Fibroblast of skin of left quadriceps (primary cell): ENCODE results near the gene CHAT.

Experiments
- DNase-seq, 2 experiments: peaks; one replicate each; pipeline ENCODE4 v3.0.0-alpha.2; 2013; ENCODE audit warnings: low read depth in 2 of 2

CHAT gene

GRCh38 chr10:49631975-49632374 lies 18.1 kb downstream of the CHAT start:
- no peak for DNase-seq

DNA sequence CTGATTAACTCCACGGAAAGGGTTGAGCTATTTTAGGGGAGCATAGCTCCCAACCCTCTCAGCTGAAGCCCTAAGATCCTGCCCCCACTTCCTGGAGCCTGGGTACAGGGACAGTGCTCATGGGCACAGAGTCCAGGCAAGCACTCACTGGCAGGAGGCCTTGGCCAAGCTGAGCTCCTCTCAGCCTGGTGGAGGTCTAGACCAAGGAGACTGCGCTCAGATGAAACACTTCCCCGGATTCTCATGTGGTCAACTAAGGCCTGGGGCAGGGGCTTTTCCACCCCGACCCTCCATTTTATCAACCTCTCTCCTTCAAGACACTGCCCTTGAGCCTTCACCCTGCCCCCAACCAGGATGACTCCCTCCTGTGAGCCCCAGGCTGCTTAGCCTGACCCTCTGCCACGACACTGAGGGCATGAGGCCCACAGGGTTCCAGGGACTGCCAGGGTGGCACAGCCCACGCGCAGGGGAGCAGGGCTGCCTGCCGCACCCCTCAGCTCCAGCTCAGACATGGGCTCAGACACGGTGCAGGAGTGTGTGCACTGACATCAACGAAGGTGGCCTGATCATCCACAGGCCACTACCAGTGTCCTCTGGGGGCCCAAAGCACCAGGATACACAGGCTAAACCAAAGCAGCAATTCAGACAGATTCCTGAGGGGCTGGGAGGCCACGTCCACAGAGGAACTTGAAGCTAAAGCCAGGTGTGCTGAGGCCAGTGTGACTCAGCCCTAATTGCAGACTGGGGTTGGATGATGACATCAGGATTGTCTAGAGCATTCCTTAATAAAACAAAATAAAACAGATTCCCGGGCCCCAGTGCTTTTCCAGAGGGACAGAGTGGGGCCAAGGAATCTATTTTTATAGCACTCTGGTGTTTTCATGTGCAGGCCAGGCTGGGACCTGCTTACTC lies 18.8 kb downstream of the CHAT start:
- DNase-seq = no peak

DNA sequence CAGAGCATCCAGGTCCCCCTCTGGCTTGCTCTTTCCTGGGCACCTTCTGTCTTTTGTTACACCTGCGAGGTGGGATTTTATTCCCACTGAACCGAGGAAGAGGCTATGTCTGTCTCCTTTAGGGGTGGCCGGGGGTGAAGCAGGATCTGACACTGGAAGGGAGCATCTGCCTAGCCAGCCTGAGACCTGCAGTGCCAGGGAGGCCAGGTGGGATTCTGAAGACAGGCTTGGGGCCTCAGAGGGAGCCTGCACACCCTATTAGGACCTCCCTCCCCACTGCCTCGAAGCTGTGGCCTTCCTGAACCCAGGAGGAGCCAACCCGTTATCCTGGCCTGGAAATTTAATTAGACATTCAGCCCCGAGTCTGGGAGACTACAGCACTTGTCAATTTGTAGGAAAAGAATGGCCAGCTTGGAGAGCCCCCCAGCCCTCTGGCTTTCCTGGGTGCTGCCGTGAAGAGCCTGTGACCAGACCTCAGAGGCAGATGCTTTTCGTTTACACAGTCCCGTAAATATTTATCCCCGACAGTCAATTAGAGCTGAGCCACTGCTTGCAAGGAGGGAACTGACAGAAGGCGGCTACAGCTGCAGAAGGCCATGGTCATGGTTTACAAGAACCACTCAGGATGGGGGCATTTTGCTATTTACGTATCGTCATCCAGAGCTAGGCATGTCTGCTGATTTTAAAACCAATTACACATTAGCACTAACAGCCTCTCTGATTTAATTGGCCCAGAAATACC lies 19.7 kb downstream of the CHAT start:
- DNase-seq = no peak

GRCh38 chr10:49634069-49634660 lies 20.3 kb downstream of the CHAT start:
- DNase-seq = no peak

GRCh38 chr10:49642311-49642710 lies 28.5 kb downstream of the CHAT start:
- no peak for DNase-seq

GRCh38 chr10:49643241-49644034 lies 29.6 kb downstream of the CHAT start:
- no peak for DNase-seq

DNA sequence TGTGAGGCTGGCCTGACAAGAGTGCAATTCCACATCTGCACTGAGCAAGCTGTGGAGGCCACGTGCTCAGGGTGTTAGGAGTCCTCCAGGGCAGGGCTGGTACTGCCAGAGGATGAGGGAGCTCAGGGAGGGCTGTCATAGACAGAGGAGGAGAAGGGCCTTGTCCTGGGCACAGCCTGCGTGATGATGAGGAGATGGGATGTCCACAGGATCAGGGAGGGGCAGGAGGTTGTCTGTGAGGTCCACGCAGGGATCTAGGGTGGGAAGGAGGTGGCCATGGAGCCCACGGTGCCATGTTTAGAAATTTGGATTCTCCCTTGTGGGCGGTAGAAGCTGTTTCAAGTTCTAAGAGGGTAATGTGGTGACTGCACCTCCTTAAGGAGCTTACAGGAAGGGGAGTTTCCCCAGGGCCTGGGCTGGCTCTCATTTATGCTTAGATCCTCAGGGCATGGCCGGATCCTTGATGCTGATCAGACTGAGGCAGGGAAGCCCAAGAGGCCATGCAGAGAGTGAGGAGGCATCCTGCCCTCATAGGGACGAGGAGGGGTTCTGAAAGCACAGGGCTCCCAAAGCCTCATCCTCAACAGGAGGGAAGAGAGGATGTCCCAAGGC lies 30.3 kb downstream of the CHAT start:
- no peak for DNase-seq

DNA sequence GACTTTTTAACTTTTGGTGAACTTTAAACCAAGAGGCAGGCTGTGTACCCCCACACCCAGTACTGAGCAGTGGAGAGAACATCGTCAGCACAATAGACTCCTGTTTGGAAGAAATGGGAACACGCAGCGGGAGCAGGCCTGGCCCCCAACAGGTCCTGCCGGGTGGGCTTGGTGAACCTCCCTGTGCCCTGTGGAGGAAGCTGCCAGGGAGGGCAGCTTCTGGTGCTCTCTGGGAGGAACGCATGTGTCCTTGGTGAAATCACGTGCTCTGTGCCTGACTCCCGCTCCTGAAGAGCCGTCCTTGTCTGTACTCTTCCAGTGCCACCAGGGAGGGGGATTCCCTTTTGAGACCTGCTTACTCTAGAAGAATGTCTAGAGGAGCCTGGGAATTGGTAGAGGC lies 31.6 kb downstream of the CHAT start:
- DNase-seq = no peak

DNA sequence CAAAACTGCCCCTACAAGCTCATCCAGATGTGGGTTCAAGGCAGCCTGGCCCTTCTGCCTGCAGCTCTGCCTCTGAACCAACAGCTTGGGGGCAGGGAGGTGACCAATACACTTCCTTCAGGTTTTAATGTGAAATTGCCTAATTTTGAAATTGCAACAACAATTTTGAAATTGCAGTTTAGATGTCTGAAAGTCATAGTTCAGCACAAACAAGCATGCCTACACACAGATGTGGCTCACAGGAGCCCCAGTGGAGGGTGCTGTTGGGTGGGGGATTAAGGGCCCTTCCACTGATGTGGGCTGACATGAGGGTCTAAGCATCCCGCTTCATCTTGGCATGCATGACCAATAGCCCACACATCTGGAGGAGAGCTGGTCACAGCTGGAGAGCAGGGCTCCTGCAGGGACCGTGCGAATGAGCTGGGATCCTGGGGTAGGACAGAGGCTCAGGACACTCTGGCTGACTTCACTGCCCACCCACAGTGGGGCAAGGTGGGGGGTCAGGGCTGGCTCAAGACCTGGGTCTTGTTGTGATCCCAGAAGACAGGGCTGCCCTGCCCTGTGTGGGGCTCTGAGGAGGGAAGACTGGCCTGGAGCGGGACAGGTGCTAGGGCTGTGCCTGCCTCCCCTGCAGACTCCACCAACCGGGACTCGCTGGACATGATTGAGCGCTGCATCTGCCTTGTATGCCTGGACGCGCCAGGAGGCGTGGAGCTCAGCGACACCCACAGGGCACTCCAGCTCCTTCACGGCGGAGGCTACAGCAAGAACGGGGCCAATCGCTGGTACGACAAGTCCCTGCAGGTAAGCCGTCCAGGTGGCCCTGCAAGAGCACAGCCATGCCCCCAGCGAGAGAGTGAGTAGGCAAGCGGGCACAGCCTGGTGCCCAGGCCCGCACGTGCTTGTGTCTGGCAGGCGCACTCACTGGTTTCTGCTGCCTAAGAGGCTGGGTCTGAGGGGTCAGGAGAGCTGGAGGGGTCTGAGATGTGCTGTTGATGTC lies 32.3 kb downstream of the CHAT start:
- DNase-seq = no peak

- DNase-seq = no peak
Measured at GRCh38 chr10:49647554-49647953, 33.7 kb downstream of the CHAT start.

DNA sequence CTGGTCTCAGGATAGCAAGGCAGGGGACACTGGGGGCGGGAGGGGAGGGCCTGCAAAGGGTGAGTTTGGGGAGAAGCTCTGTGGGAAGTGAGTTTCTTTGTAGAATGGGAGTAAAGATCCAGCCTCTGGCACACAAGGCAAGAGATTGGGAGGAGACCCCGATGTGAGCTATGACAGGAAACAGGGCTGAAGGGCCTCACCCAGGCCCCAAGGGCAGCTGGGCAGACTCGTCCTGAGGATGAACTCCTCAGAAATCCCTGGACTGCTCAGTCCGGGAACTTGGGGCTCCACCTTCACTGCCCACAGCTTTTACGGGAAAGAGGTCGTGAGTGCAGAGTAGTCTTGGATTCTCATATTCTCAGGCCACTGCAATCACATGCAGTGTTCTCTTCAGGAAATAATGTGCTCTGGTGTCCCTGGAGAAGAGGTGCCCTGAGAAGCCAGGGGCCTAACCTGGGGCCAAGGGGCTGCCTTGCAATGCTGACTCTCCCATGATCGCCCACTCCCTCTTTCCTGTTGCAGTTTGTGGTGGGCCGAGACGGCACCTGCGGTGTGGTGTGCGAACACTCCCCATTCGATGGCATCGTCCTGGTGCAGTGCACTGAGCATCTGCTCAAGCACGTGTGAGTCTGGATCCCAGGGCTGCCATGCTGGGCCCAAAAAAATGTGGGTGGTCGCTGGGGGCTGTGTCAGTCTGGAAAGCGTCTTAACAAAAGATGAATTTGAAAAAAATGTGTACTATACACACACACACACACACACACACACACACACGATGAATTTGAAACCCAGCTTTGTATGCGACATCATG lies 34.4 kb downstream of the CHAT start:
- no peak for DNase-seq

DNA sequence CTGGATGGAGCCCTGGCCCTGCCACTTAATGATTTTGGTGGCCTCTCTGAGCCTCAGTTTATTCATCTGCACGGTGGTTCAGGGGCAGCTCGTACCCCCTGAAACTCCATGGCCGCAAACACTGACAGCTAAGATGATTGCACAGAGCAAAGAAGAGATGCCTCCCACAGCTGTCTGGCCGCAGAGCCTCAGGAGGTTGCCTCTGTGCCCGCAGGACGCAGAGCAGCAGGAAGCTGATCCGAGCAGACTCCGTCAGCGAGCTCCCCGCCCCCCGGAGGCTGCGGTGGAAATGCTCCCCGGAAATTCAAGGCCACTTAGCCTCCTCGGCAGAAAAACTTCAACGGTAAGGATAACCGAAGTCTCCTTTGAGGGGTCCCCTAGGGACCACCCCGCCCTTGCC lies 35.5 kb downstream of the CHAT start:
- no peak for DNase-seq

DNA sequence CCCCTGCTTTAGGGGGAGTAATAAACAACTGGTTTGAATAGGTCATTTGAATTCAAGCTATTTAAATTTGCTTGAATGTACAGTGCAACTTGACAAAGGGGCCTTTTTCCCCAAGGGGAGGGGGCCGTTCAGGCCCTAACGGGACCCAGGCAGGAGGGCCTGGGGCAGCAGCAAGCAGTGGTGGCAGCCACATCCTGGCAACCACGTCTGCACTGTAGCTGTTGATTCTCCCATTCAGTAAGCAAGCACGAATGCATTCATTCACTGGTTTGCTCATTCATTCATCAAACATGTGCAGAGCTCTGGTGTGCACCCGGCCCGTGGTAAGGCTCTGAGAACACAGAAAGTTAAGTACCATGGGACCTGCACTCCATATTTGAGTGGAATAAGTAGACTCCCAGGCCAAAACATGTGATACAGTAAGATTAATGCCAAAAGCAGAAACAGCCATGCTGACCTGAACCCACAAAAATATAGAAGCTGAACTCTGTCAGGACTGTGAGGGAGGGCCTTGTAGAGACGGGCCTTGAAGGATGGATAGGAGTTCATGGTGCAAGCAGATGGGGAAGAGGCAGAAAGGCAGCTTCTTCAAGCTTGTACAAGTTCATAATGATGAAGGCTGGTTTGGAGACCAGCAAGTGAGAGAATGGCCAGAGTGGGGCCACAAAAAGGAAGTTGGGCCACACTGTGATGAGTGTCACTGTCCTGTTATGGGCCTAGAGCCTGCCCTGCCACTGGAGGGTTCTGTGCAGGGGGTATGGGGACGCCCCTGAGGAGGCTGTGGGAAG lies 36.3 kb downstream of the CHAT start:
- no peak for DNase-seq

DNA sequence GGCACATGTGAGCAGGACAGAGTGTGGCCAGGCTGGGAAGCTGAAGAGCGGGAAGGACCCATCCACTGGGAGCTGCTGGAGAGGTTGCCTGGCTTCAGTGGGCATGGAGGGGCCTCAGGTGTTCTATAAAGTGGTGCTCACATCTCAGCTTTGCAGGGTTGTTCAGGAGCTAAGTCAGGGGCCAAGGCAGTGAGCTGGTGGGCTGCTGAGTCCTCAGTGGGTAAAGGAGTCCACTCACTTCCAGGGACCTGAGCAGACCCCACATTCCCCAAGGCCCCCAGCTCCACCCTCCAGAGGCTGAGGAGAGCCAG lies 36.8 kb downstream of the CHAT start:
- DNase-seq = no peak

DNA sequence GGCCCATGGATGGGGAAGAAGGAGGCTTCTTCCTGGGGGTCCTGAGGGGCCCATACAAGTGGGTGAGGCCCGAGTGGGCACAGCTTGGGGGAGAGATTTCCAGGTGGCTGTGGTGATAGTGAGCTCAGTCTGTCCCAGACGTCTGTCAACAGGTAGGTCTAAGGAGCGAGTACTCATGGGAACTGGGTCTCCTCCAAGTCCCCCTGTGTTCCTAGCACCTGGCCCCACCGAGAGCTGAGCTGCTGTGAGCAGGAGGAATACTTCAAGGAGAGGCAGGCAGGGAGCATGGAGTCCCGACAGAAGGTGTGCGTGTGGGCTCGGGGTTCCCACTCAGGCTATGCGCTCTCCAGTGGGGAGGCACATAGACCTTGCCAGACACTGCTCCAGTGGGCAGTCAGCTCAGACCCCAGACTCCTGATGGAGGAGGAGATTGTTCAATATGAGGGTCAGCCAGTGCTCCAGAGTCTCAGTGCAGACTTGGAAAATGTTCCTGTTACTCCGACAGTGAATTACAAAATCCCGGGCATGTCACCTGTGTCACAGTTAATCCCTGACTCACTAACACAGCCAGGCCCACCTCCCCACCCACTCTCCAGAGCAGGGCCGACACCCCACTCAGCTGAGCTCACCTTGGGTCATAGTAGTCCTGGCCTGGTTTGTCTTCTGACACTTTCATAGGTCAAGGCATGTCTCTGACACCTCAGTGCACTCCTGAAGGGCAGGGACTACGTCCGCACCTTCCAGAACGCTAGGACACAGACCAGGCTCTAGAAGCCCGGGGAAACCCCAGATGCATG lies 37.4 kb downstream of the CHAT start:
- DNase-seq = no peak

DNA sequence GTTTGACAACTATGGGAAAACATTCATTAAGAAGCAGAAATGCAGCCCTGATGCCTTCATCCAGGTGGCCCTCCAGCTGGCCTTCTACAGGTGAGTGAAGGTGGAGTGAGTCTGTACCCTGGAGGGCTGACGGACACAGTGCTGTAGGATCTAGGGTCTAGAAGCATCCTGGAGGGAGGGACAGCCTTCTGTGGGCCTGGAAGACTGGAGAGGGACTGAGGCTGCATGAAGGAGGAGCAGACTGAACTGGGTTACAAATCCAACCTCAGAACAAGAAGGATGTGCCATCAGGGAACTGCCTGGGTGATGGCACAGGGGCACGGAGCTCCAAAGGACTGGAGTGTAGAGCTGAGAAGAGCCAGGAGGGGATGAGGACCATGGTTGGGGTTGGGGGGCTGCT lies 38.1 kb downstream of the CHAT start:
- DNase-seq = no peak

GRCh38 chr10:49652421-49653272 lies 38.8 kb downstream of the CHAT start:
- DNase-seq = no peak
